OCI-LY3 (cell line): ENCODE results near the gene CDH20.

Experiments
- CTCF ChIP-seq: fragments of 200-600, 300-600 bp; sonication (generic); IDR thresholded peaks from 2 replicates; pipeline ENCODE4 v1.5.1; 2014; ENCODE audit warnings: antibody characterized with exemption, low read length, low read depth
- EZH2phosphoT487 ChIP-seq: fragments of 200-600 bp; shearing (Covaris generic); IDR thresholded peaks from 2 replicates; pipeline ENCODE4 v1.6.1; 2018; ENCODE audit warnings: antibody characterized with exemption, mixed run types, low read depth

- TF ChIP-seq CTCF = no peak
- TF ChIP-seq EZH2phosphoT487 = no peak
Observed at GRCh38 chr18:61570070-61570469, 236.8 kb downstream of the CDH20 start.
